ENCODE data around the gene PTPRZ1.

The PTPRZ1 gene

DNA sequence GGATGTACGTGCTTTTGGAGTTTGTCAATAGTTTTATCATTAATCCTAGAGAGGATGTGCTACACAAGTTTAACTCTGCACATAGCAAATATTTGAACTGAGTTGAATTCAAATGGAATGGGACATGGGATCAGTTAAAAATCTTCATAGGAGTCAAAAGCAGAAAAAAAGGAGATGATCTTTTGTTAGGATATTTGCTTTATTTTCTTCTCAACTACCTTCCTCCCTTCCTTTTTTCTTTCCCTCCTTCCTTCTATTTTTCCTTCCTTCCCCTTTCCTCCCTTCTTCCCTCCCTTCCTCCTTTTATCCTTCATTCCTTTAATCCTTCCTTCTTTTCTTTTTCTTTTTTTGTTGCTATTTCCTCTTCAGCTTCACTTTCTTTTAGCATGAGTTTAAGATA lies 6.6 kb downstream of the PTPRZ1 start:
- Histone ChIP-seq H3K4me1 (no peaks in the 10 kb centered on the region), H3K9me3 (no peaks in the 10 kb centered on the region), H3K4me3 (no peak overlapping the region), H3K36me3 (no peaks in the 10 kb centered on the region), H3K27me3 (no peaks in the 10 kb centered on the region), H3K27ac (no peak overlapping the region)
- no peak for DNase-seq
- intact Hi-C loops (cut with DNase I; ENCODE audit: low total_unique reads) = no loop called here
- TF ChIP-seq CTCF (IDR thresholded peaks at IDR 0.05) = no peak

DNA sequence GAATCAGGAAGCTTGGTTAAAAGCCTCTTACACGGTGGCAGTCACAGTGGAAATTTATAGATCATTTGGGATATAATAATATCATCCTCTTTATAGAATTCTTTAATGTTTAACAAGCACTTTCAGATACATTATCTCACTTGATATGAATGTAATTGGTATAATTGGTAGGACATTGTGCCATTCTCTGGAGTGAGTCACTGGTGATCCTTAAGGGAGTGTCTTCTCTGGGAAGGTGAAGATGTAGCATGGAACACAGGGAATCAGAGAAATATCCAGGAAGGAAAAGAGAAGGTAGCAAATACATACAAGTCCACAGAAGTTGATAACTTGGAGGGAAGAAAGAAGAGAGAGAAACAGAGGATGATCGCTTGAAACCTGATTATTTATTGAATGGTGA lies 9.8 kb downstream of the PTPRZ1 start:
- no peak for DNase-seq
- Histone ChIP-seq H3K9me3 (no peaks in the 10 kb centered on the region), H3K36me3 (no peaks in the 10 kb centered on the region), H3K27ac (no peak overlapping the region), H3K4me1 (no peaks in the 10 kb centered on the region), H3K27me3 (no peaks in the 10 kb centered on the region), H3K4me3 (no peak overlapping the region)
- intact Hi-C loops (cut with DNase I; ENCODE audit: low total_unique reads) = no loop called here
- TF ChIP-seq CTCF (IDR thresholded peaks at IDR 0.05) = no peak

DNA sequence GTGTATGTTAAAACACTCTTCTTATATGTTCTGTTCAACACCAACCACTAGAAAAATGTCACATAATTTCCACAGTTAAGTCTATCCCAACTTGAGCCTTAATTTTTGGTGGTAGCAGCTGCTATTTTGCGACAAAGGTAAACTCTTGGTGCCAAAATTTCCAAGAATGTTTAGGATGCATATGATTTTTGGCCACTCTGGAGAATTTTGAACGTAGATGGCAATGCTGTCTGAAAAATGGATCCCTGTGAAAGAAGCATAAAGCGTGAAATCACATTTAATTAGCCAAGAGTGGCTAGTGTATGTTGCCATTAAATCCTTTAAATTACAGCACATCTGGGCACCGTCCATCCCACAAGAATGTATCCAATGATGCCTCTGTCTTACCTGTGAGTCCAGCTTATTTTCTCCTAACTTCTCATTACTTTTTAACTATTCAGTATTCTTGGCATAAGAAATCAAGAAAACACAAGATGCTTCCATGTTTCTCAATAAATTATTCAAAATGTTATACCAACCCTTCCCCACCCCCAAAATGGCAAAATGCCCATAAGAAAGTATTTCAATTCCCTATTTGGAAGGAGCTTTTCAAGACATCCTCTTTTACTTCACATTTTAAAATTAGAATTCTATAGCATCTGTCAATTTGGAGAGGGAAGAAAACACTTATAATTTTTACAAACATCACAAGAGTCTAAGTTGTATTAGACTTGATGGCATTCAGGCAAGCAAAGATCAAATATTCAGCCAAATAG lies 12.4 kb downstream of the PTPRZ1 start:
- H3K27ac ChIP-seq = no peak overlapping the region
- no peak for TF ChIP-seq CTCF (IDR thresholded peaks at IDR 0.05)
- DNase-seq = no peak
- H3K27me3 ChIP-seq = no peaks in the 10 kb centered on the region
- H3K4me1 ChIP-seq = no peaks in the 10 kb centered on the region
- no peaks in the 10 kb centered on the region for H3K36me3 ChIP-seq
- H3K4me3 ChIP-seq = no peak overlapping the region
- intact Hi-C loops (cut with DNase I; ENCODE audit: low total_unique reads) = no loop called here
- H3K9me3 ChIP-seq = no peaks in the 10 kb centered on the region

DNA sequence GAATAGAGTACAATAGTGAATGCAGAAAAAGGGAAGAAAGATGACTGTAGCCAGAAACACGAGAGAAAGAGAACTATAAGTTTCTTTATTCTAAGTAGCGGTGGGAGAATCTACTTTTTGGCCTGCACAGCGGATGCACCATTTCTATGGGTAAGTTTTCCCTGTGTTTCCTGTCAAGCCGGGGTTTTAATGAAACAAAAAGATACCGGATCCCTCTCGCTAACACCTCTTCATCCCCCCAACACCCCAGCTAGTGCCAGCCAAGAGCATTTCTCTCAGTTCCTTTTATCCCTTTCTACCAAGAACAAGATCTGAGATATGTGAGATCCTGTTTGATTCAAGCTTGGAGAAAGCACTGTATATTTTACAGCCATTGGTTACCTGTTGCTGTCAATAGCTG lies 14.7 kb downstream of the PTPRZ1 start:
- TF ChIP-seq CTCF (IDR thresholded peaks at IDR 0.05) = no peak
- H3K27me3 ChIP-seq = no peaks in the 10 kb centered on the region
- no peaks in the 10 kb centered on the region for H3K9me3 ChIP-seq
- H3K4me3 ChIP-seq = no peak overlapping the region
- H3K27ac ChIP-seq = no peak overlapping the region
- no peaks in the 10 kb centered on the region for H3K4me1 ChIP-seq
- DNase-seq = no peak
- no peaks in the 10 kb centered on the region for H3K36me3 ChIP-seq
- intact Hi-C loops (cut with DNase I; ENCODE audit: low total_unique reads) = no loop called here

- intact Hi-C loops (cut with DNase I; ENCODE audit: low total_unique reads) = no loop called here
- no peaks in the 10 kb centered on the region for H3K9me3 ChIP-seq
- no peak for DNase-seq
Measured at GRCh38 chr7:121890833-121891232, 17.9 kb downstream of the PTPRZ1 start.

More at GRCh38 chr7:121890833-121891232, 17.9 kb downstream of the PTPRZ1 start:
- no peaks in the 10 kb centered on the region for H3K36me3 ChIP-seq
- no peak for TF ChIP-seq CTCF (IDR thresholded peaks at IDR 0.05)
- no peaks in the 10 kb centered on the region for H3K4me1 ChIP-seq
- H3K27ac ChIP-seq = no peak overlapping the region
- no peak overlapping the region for H3K4me3 ChIP-seq
- H3K27me3 ChIP-seq = no peaks in the 10 kb centered on the region

Data from tibial artery (tissue), 4 donors.